ENCODE data around the gene HAGH.
"Not testable (repeated sequence)": the region's sequence is repeated elsewhere in the genome, so short reads cannot be mapped to it uniquely, and the experiment has no call there.

HAGH gene

DNA sequence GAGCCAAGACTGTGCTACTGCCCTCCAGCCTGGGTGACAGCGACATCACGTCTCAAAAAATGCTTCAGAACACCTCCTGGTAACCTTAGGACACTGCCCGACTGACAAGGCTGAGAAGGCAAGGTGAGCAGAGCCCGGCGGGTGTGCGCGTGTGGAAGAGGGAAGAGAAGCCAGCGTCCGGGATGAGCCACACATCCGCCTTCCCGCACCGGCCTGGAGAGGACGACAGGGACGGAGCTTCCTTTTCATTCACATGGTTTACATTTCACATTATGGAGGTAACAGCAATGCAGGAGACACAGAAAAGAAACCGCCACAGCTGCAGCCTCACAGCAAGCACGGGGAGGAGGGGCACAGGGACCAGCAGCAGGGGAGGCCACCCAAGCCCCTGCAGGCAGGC is 16.5 kb downstream of the HAGH start:
- DNase-seq, result no peak

DNA sequence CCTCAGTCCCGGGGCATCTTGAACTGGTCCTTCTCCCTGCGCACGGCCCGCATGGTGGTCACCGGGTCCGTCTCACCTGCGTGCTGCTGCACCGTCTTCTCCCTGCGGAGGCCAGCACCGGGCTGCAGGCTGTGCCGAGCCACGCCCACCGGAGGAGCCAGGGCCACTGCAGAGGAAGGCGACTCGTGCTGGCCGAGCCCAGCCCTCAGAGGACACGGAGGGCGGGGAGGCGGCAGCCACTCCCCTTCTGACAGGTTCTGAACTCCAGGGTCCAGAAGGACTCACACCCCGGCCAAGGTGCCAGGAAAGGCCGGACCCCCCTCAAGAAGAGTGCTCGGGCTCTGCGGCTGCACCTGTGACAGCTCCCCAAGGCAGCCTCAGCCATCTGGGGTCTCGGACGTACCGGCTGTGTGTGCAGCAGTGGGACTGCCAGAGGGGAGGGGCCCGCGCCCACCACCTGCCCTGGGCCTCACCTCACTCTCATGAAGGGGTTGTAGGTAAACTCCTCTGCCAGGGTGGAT is 17.3 kb downstream of the HAGH start:
- no peak for DNase-seq

DNA sequence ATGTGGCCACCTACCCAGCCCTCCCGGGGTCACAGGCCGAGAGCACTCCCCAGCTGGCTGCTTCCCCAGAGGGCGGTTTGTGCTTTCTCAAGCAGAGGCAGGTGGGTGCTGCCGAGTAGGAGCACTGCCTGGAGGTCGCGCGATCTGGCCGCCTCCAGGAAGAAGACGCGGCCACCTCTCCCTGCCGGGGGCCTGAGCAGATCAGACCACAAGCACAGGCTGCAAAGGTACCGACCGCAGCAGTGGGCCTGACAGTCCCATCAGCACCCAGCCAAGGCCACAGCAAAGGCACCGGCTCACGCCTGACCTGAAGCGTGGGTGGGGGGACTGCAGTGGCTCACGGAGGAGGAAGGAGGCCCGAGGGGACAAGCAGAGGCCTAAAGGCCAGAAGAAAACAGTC is 17.9 kb downstream of the HAGH start:
- DNase-seq, result no peak

DNA sequence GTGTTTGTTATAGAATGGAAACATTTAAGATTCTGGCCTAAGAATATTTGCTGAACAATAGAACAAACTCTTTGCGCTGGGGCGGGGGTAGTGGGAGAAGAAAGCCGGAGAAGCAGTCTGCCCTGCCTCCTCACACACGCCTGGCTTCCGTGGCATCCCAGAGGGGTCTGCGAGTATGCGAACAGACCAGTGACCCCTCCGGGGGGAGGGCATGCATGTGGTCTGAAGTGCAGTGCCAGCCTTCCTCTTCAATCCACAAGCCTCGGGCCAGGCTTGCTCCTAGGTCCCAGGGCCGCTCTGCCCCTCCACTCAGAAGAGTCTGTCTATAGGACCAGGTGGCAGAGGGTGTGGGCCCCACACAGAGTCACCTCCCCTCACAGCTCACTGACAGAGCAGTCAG is 19.0 kb downstream of the HAGH start:
- no peak for DNase-seq

DNA sequence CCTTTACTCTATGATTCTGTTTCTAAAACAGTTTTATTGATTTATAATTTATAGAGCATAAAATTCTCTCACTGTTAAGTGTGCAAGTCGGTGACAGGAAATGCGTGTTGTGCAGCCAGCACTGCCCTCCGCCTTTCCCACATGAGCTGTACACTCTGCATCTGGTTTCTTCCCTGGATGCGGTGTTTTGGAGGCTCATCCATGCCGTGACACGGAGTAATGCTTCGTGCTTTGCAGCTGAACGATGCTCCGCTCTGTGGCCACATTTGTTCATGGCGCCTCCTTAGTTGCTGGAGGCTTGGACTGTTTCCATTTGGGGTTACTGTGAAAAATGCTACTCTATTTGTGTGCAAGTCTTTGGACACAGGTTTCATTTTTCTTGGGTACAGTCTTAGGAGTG is 25.9 kb downstream of the HAGH start:
- no peak for DNase-seq

DNA sequence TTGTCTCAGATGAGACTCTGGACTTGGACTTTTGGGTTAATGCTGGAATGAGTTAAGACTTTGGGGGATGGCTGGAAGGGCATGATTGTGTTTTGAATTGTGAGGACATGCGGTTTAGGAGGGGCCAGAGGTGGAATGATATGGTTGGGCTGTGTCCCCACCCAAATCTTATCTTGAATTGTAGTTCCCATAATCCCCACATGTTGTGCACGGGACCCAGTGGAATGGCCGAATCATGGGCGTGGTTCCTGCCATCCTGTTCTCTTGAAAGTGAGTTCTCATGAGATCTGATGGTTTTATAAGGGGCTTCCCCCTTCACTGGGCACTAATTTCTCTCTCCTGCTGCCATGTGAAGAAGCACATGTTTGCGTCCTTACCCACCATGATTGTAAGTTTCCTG is 27.4 kb downstream of the HAGH start:
- DNase-seq, result not testable (repeated sequence)

- no peak for DNase-seq
These were observed 31.5 kb downstream of the HAGH start for GRCh38 chr16:1794908-1795666.

- DNase-seq, result no peak
These were observed 32.3 kb downstream of the HAGH start for GRCh38 chr16:1794221-1794871.

GRCh38 chr16:1793578-1794220 is 32.9 kb downstream of the HAGH start, which contains the start of gene IGFALS:
TSS of gene IGFALS (minus strand) at chr16:1793705. CDS start at chr16:1793652, 53 bp downstream.
- DNase-seq, result no peak

DNA sequence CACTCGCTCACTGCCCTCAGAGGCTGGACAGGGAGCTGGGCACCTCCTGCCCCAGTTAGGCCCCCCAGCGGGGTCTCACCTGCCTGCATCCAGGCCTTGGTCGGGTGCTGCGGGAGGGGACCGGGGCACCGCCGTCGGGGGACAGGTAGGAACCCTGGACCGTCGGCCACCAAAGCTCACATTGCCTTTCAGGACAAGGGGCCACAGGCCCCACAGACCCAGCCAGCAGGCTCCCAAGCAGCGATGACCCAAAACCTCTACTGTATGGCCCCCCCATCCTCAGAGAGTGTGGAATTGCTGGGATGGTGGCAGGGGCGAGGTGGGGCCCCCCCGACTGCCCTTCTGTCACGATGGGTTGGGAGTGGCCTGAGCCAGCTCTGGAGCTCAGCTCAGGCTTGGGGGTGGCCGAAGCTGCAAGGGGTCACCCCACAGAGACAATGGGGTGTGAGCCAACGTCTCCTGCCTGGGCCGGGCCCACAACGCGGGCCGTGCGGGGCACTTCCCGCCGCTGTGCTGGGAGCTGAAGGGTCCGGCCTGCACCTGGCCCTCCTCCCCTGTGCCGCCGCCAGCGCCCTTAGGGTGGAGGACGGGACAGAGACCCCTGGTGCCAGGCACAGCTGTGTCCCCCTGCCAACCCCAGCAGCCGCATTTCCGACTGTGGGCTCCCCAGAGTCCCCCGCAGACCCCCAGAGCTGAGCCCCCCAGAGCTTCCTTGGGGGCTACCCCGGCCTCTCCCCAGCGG is 33.6 kb downstream of the HAGH start:
- no peak for DNase-seq

DNA sequence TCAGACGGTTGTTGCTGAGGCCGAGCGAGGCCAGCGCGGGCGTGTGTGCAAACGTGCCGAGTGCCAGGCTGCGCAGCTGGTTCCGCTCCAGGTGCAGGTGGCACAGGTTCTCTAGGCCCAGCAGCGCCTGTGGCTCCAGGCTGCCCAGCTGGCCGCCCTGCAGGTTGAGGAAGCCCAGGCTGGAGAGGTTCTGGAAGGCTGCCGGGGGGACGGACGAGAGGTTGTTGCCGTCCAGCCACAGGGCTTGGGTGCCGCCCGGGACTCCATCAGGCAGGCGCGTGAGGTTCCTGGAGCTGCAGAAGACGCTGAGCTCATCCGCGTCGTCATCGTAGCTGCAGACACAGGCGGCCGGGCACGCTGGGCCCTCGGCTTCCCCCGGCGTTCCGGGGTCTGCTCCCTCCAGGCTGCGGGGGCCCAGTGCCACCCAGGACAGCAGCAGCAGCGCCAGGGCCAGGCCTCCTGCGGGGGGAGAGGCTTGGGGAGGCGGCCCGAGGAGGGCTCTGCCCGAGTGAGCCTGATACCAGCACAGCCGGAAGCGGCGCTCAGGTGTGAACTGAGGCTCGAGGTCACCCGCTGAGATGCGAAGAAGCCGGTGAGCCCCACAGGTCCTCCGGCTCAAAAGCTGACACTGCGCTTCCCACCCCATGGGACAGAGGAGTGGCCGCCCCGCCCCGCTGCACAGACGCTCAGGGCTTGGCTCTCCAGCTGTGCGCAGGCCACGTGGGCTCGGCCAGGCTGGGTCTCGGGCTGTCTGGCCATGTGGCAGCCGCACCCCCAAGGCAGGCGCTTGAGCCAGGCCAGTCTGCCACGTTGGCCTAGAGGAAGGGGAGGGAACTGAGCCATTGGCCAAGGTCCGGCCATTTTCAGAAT is 34.4 kb downstream of the HAGH start:
- DNase-seq, result no peak

GRCh38 chr16:1791256-1791942 is 35.2 kb downstream of the HAGH start:
- DNase-seq, result no peak

DNA sequence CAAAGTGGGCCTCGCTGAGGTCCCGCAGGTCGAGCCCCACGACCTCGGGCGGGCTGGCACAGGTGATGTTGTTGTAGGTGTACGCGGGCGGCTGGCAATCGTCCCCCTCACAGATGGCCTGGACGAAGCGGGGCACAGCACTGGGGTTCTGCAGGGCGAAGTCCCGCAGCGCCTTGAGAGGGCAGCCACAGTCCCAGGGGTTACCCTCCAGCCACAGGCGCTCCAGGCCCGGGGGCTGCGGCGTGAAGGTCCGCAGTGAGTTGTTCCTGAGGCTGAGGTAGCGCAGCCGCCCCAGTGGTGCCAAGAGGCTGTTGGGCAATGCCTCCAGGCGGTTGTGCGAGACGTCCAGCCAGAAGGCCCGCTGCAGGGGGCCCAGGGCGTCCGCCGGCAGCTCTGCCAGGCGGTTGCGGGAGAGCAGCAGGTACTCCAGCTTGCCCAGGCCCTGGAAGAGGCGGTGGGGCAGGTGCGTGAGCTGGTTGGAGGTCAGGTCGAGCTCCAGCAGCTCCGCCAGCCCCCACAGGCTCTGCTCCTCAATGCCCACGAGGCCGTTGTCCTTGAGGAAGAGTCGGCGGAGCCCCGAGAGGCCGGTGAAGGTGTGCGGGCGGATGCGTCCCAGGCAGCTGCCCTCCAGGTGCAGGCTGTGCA is 35.9 kb downstream of the HAGH start:
- no peak for DNase-seq

- no peak for DNase-seq
These were observed 36.4 kb downstream of the HAGH start for GRCh38 chr16:1790261-1790610.

DNA sequence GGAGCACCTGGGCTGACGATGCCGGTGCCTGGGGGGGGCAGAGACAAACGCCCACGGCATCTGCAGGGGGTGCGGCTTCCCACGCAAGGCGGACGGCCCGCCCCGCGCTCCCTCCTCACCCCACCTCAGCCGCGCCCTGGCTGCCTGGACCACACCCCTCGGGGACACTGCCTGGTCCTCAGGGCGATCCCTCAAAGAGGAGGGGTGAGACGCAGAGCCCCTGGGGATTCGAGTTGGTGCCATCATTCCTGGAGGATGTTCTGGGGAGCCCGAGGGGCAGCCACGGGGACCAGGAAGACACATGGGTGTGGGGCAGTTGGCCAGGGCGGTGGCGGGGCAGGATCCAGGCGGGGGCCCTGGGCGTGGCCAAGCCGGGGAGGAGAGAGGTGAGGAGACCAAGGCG is 37.0 kb downstream of the HAGH start:
- DNase-seq, result no peak

GRCh38 chr16:1788708-1789100 is 37.9 kb downstream of the HAGH start:
- DNase-seq, result no peak

- DNase-seq, result no peak
These were observed 38.4 kb downstream of the HAGH start for GRCh38 chr16:1788095-1788707.

GRCh38 chr16:1787322-1788094 is 39.1 kb downstream of the HAGH start:
- DNase-seq, result no peak

- no peak for DNase-seq
These were observed 39.6 kb downstream of the HAGH start for GRCh38 chr16:1787056-1787321.

All from NCI-H446 (cell line).